ENCODE data around the gene VHLL.

- TF ChIP-seq POLR2A (IDR thresholded peaks at IDR 0.05) = no peak
- TF ChIP-seq CTCF (IDR thresholded peaks at IDR 0.05) = no peak
These were observed 45.3 kb upstream of the VHLL start for GRCh38 chr1:156344409-156344808.

Measured in lower leg skin (tissue), 3 donors.